DND-41 (cell line): Measurements from ENCODE around the gene TMEM86B.
A peak's percentile ranks its signal among the peaks of the same experiment; 100 is the strongest.

ENCODE experiments used
- ATAC-seq: fragments of 200-7000 bp; cut with Tn5 transposase; 3 replicates; pipeline ENCODE4 v1.9.1; 2021; ENCODE audit warnings: low read depth; ENCODE audit not compliant: insufficient read depth
- DNase-seq: peaks from one replicate; pipeline ENCODE4 v3.0.0-alpha.2; 2020
- H2AFZ ChIP-seq: 2 replicates; pipeline ENCODE4 v1.6.0; 2012; ENCODE audit warnings: low read depth, low read length
- H3K27ac ChIP-seq: 2 replicates; pipeline ENCODE4 v1.5.1; 2012; ENCODE audit warnings: low read length, inconsistent platforms
- H3K27me3 ChIP-seq: fragments of 200-600 bp; sonication (generic); 2 replicates; pipeline ENCODE4 v1.6.0; 2012; ENCODE audit warnings: low read length, mild to moderate bottlenecking, inconsistent platforms; ENCODE audit not compliant: insufficient read depth, poor library complexity
- H3K36me3 ChIP-seq: 2 replicates; pipeline ENCODE4 v1.5.1; 2012; ENCODE audit warnings: low read length, inconsistent platforms; ENCODE audit not compliant: insufficient read depth
- H3K4me1 ChIP-seq: 2 replicates; pipeline ENCODE4 v1.5.1; 2012; ENCODE audit warnings: mild to moderate bottlenecking, low read length; ENCODE audit not compliant: insufficient read depth
- H3K4me2 ChIP-seq: 2 replicates; pipeline ENCODE4 v1.6.0; 2012; ENCODE audit warnings: mild to moderate bottlenecking, moderate library complexity, low read length, inconsistent platforms; ENCODE audit not compliant: insufficient read depth
- H3K4me3 ChIP-seq, 2 experiments: fragments of 200-600 bp in 1 of 2; shearing (Covaris generic) in 1 of 2; 2 replicates each; pipeline ENCODE4 v1.5.1; 2012 to 2016; ENCODE audit warnings: inconsistent platforms in 2 of 2, low read length in 2 of 2, mild to moderate bottlenecking in 2 of 2, low read depth in 1 of 2, moderate library complexity in 1 of 2
- H3K79me2 ChIP-seq: 2 replicates; pipeline ENCODE4 v1.6.0; 2012; ENCODE audit warnings: low read length, inconsistent platforms; ENCODE audit not compliant: insufficient read depth
- H3K9ac ChIP-seq: 2 replicates; pipeline ENCODE4 v1.6.0; 2012; ENCODE audit warnings: low read depth, mild to moderate bottlenecking, inconsistent platforms, low read length, moderate library complexity
- H3K9me3 ChIP-seq: 2 replicates; pipeline ENCODE4 v1.5.1; 2012; ENCODE audit warnings: low read length, moderate library complexity, mild to moderate bottlenecking, inconsistent platforms; ENCODE audit not compliant: insufficient read depth, severe bottlenecking
- H4K20me1 ChIP-seq: 2 replicates; pipeline ENCODE4 v1.6.0; 2012; ENCODE audit warnings: low read length; ENCODE audit not compliant: insufficient read depth
- EZH2 ChIP-seq: IDR thresholded peaks from 3 replicates; pipeline ENCODE4 v1.6.1; 2012; ENCODE audit warnings: borderline replicate concordance, low read depth, mild to moderate bottlenecking, moderate library complexity, low read length, inconsistent platforms; ENCODE audit not compliant: severe bottlenecking
- TF ChIP-seq, protein P1 (sequence below): IDR thresholded peaks from 2 replicates; pipeline ENCODE4 v1.5.1; 2012; ENCODE audit warnings: borderline replicate concordance, low read length, moderate library complexity, mild to moderate bottlenecking; ENCODE audit not compliant: poor library complexity, severe bottlenecking; ENCODE audit errors: extremely low read depth

The TMEM86B gene

GRCh38 chr19:55240713-55241020 is 12.1 kb upstream of the TMEM86B start:
- ATAC-seq: 0 out of 3 replicates have a peak, but pooled peaks have one; percentile 14
- H3K36me3 ChIP-seq: peaks cover 94% of the 10 kb centered on the region

DNA sequence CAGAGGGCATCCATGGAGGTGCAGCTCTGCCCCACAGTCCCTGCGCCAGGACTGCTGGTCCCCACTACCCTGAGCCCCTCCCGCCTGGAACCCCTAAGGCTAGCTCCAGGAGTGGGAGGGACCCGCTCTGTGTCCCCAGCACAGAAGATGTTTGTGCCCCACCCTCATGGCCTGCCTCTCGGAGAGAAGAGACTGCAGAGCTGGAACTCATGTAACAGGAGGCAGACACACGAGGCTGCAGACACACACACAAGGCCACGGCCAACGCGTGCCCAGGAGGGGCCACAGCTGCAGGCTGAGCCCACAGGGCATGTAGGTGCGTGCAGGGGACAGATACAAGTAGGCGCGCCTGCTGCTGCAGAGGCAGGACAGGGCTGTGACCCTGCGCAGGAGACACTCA is 10.4 kb upstream of the TMEM86B start:
- DNase-seq: no peak
- H2AFZ ChIP-seq: no peak overlapping the region

More at GRCh38 chr19:55240713-55241020, 12.1 kb upstream of the TMEM86B start:
- Histone ChIP-seq H2AFZ (no peak overlapping the region), H3K9me3 (no peaks in the 10 kb centered on the region), H3K4me1 (no peaks in the 10 kb centered on the region), H4K20me1 (peaks cover 48% of the 10 kb centered on the region), H3K4me2 (no peak overlapping the region), H3K27me3 (no peaks in the 10 kb centered on the region), H3K4me3 (no peak overlapping the region), H3K9ac (no peak overlapping the region), H3K27ac (no peak overlapping the region), H3K79me2 (peaks cover 7% of the 10 kb centered on the region)
- TF ChIP-seq, protein P1, sequence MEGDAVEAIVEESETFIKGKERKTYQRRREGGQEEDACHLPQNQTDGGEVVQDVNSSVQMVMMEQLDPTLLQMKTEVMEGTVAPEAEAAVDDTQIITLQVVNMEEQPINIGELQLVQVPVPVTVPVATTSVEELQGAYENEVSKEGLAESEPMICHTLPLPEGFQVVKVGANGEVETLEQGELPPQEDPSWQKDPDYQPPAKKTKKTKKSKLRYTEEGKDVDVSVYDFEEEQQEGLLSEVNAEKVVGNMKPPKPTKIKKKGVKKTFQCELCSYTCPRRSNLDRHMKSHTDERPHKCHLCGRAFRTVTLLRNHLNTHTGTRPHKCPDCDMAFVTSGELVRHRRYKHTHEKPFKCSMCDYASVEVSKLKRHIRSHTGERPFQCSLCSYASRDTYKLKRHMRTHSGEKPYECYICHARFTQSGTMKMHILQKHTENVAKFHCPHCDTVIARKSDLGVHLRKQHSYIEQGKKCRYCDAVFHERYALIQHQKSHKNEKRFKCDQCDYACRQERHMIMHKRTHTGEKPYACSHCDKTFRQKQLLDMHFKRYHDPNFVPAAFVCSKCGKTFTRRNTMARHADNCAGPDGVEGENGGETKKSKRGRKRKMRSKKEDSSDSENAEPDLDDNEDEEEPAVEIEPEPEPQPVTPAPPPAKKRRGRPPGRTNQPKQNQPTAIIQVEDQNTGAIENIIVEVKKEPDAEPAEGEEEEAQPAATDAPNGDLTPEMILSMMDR: no peak
- no peak for DNase-seq

DNA sequence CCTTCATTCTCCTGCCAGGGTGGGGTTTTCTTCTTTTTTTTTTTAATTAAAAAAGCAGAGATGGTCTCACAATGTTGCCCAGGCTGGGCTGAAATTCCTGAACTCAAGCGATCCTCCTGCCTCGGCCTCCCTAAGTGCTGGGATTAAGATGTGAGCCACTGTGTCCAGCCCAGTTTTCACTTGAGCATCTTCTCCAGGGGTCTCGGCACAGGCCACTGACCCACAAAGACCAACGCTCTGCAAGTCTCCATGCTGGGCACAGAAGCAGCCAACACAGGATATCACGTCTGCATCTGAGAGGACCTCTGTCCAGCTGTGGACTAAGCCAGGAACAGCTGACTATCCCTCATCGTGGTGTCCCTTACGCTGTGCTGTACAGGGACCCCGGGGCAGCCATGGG is 9.5 kb upstream of the TMEM86B start:
- H3K9me3 ChIP-seq: no peaks in the 10 kb centered on the region
- DNase-seq: no peak
- no peak overlapping the region for H2AFZ ChIP-seq
- no peak for ATAC-seq
- no peak for TF ChIP-seq EZH2
- no peaks in the 10 kb centered on the region for H3K79me2 ChIP-seq
- no peaks in the 10 kb centered on the region for H3K27me3 ChIP-seq
- no peak overlapping the region for H3K9ac ChIP-seq
- no peak overlapping the region for H3K27ac ChIP-seq
- no peak overlapping the region for H3K4me2 ChIP-seq
- peaks cover 92% of the 10 kb centered on the region for H3K36me3 ChIP-seq
- no peak overlapping the region for H3K4me3 ChIP-seq
- H4K20me1 ChIP-seq: peaks cover 42% of the 10 kb centered on the region
- no peaks in the 10 kb centered on the region for H3K4me1 ChIP-seq

More for the DNA sequence above, 10.4 kb upstream of the TMEM86B start:
- H3K79me2 ChIP-seq: no peaks in the 10 kb centered on the region
- H3K27ac ChIP-seq: no peak overlapping the region
- no peaks in the 10 kb centered on the region for H3K27me3 ChIP-seq
- H4K20me1 ChIP-seq: peaks cover 47% of the 10 kb centered on the region
- TF ChIP-seq EZH2: no peak
- TF ChIP-seq, protein P1: no peak
- H3K9me3 ChIP-seq: no peaks in the 10 kb centered on the region
- peaks cover 91% of the 10 kb centered on the region for H3K36me3 ChIP-seq
- no peaks in the 10 kb centered on the region for H3K4me1 ChIP-seq
- no peak overlapping the region for H3K4me2 ChIP-seq
- H3K9ac ChIP-seq: no peak overlapping the region
- H3K4me3 ChIP-seq: no peak overlapping the region
- ATAC-seq: no peak

- Histone ChIP-seq H3K4me3 (no peak overlapping the region), H3K27ac (no peak overlapping the region), H3K4me1 (no peaks in the 10 kb centered on the region), H3K27me3 (no peaks in the 10 kb centered on the region), H3K9ac (no peak overlapping the region), H2AFZ (no peak overlapping the region), H4K20me1 (peaks cover 54% of the 10 kb centered on the region), H3K4me2 (no peak overlapping the region), H3K79me2 (no peaks in the 10 kb centered on the region), H3K9me3 (no peaks in the 10 kb centered on the region), H3K36me3 (peaks cover 93% of the 10 kb centered on the region)
- no peak for DNase-seq
- TF ChIP-seq, protein P1: no peak
- no peak for ATAC-seq
Observed at GRCh38 chr19:55232986-55233385, 4.4 kb upstream of the TMEM86B start.
